Measurements from ENCODE around the gene KIAA0513. TPM values are rescaled to one million over a fixed set of nuclear protein-coding genes. Genes with fewer than 3 reads are reported as not detected.

Gene KIAA0513
- total RNA-seq, 1 donor from 2014 or later, result 1.9 TPM

GRCh38 chr16:85074225-85074914 lies 46.8 kb downstream of the KIAA0513 start:
- Histone ChIP-seq H3K27me3 (ENCODE audit: control insufficient read depth, insufficient read depth, low read length) (no peaks in the 10 kb centered on the region), H3K4me3 (ENCODE audit: low read depth, low read length) (no peak overlapping the region), H3K36me3 (ENCODE audit: control insufficient read depth, insufficient read depth, low read length) (peaks cover 1% of the 10 kb centered on the region)
- no peak for TF ChIP-seq CTCF (IDR thresholded peaks at IDR 0.05; ENCODE audit: insufficient read depth, low read length, poor library complexity, severe bottlenecking)
- no peak for DNase-seq (ENCODE audit: low read depth)

- no peak overlapping the region for H3K4me3 ChIP-seq (ENCODE audit: low read depth, low read length)
- DNase-seq (ENCODE audit: low read depth), result no peak
These were observed 47.8 kb downstream of the KIAA0513 start for GRCh38 chr16:85075236-85075924.

GRCh38 chr16:85077039-85077438 lies 49.4 kb downstream of the KIAA0513 start:
- no peak for TF ChIP-seq CTCF (IDR thresholded peaks at IDR 0.05; ENCODE audit: insufficient read depth, low read length, poor library complexity, severe bottlenecking)
- H3K4me3 ChIP-seq (ENCODE audit: low read depth, low read length), result no peak overlapping the region
- peaks cover 6% of the 10 kb centered on the region for H3K27me3 ChIP-seq (ENCODE audit: control insufficient read depth, insufficient read depth, low read length)
- H3K36me3 ChIP-seq (ENCODE audit: control insufficient read depth, insufficient read depth, low read length), result no peaks in the 10 kb centered on the region
- DNase-seq (ENCODE audit: low read depth), result no peak

More at GRCh38 chr16:85075236-85075924, 47.8 kb downstream of the KIAA0513 start:
- peaks cover 1% of the 10 kb centered on the region for H3K36me3 ChIP-seq (ENCODE audit: control insufficient read depth, insufficient read depth, low read length)
- H3K27me3 ChIP-seq (ENCODE audit: control insufficient read depth, insufficient read depth, low read length), result no peaks in the 10 kb centered on the region
- TF ChIP-seq CTCF (IDR thresholded peaks at IDR 0.05; ENCODE audit: insufficient read depth, low read length, poor library complexity, severe bottlenecking), result no peak

GRCh38 chr16:85077576-85078125 lies 50.1 kb downstream of the KIAA0513 start:
- TF ChIP-seq CTCF (IDR thresholded peaks at IDR 0.05; ENCODE audit: insufficient read depth, low read length, poor library complexity, severe bottlenecking), result no peak
- Histone ChIP-seq H3K4me3 (ENCODE audit: low read depth, low read length) (no peak overlapping the region), H3K36me3 (ENCODE audit: control insufficient read depth, insufficient read depth, low read length) (no peaks in the 10 kb centered on the region), H3K27me3 (ENCODE audit: control insufficient read depth, insufficient read depth, low read length) (peaks cover 12% of the 10 kb centered on the region)
- DNase-seq (ENCODE audit: low read depth), result no peak

- DNase-seq (ENCODE audit: low read depth), result no peak
- Histone ChIP-seq H3K36me3 (ENCODE audit: control insufficient read depth, insufficient read depth, low read length) (no peaks in the 10 kb centered on the region), H3K4me3 (ENCODE audit: low read depth, low read length) (no peak overlapping the region), H3K27me3 (ENCODE audit: control insufficient read depth, insufficient read depth, low read length) (peaks cover 17% of the 10 kb centered on the region)
- no peak for TF ChIP-seq CTCF (IDR thresholded peaks at IDR 0.05; ENCODE audit: insufficient read depth, low read length, poor library complexity, severe bottlenecking)
These were observed 50.6 kb downstream of the KIAA0513 start for GRCh38 chr16:85078226-85078625.

All from kidney epithelial cell (primary cell).